H9 (cell line): Measurements from ENCODE around the gene CPO. TPM values are rescaled to one million over a fixed set of nuclear protein-coding genes. Genes with fewer than 3 reads are reported as not detected.

Experiments
- DNase-seq: peaks from one replicate; pipeline ENCODE4 v3.0.0-alpha.2; 2017
- H2AFZ ChIP-seq: one replicate; pipeline ENCODE4 v1.6.1; 2013; ENCODE audit warnings: mild to moderate bottlenecking, low read length, control low read depth, moderate library complexity
- H2AK5ac ChIP-seq: 2 replicates; pipeline ENCODE4 v1.6.1; 2013; ENCODE audit warnings: low read length, control low read depth, mixed read lengths; ENCODE audit not compliant: insufficient read length
- H2BK120ac ChIP-seq: one replicate; pipeline ENCODE4 v1.6.1; 2013; ENCODE audit warnings: low read depth, mild to moderate bottlenecking, low read length, control low read depth, inconsistent platforms; ENCODE audit not compliant: poor library complexity, severe bottlenecking
- H2BK12ac ChIP-seq: 2 replicates; pipeline ENCODE4 v1.6.1; 2013; ENCODE audit warnings: low read length, control low read depth, mixed read lengths, low read depth; ENCODE audit not compliant: insufficient read length
- H2BK15ac ChIP-seq: 2 replicates; pipeline ENCODE4 v1.6.1; 2013; ENCODE audit warnings: low read depth, low read length, control low read depth
- H2BK20ac ChIP-seq: one replicate; pipeline ENCODE4 v1.6.1; 2013; ENCODE audit warnings: low read depth, mild to moderate bottlenecking, low read length, control low read depth, inconsistent platforms; ENCODE audit not compliant: poor library complexity, severe bottlenecking
- H2BK5ac ChIP-seq: 2 replicates; pipeline ENCODE4 v1.6.1; 2013; ENCODE audit warnings: low read length, control low read depth, mixed read lengths; ENCODE audit not compliant: insufficient read length
- H3K14ac ChIP-seq: 2 replicates; pipeline ENCODE4 v1.6.1; 2013; ENCODE audit warnings: low read length, control low read depth; ENCODE audit not compliant: insufficient read depth
- H3K18ac ChIP-seq: 2 replicates; pipeline ENCODE4 v1.6.1; 2013; ENCODE audit warnings: low read depth, mild to moderate bottlenecking, mixed read lengths, low read length, control low read depth; ENCODE audit not compliant: insufficient read length
- H3K23ac ChIP-seq: 2 replicates; pipeline ENCODE4 v1.6.1; 2013; ENCODE audit warnings: low read length, control low read depth, mixed read lengths, low read depth; ENCODE audit not compliant: insufficient read length
- H3K23me2 ChIP-seq: 2 replicates; pipeline ENCODE4 v1.6.1; 2013; ENCODE audit warnings: low read depth, mild to moderate bottlenecking, mixed read lengths, low read length, control low read depth; ENCODE audit not compliant: insufficient read length, poor library complexity, severe bottlenecking
- H3K27ac ChIP-seq: 2 replicates; pipeline ENCODE4 v1.5.1; 2013; ENCODE audit warnings: low read length, control low read depth, mixed read lengths, low read depth; ENCODE audit not compliant: insufficient read length
- H3K27me3 ChIP-seq: 2 replicates; pipeline ENCODE4 v1.6.1; 2013; ENCODE audit warnings: low read length, control low read depth, inconsistent platforms; ENCODE audit not compliant: insufficient read depth
- H3K4ac ChIP-seq: 2 replicates; pipeline ENCODE4 v1.6.1; 2013; ENCODE audit warnings: low read depth, mild to moderate bottlenecking, control low read depth, inconsistent platforms, low read length, moderate library complexity
- H3K4me1 ChIP-seq: 2 replicates; pipeline ENCODE4 v1.6.1; 2013; ENCODE audit warnings: low read length, control low read depth, inconsistent platforms; ENCODE audit not compliant: insufficient read depth
- H3K4me2 ChIP-seq: 2 replicates; pipeline ENCODE4 v1.6.1; 2013; ENCODE audit warnings: low read length, control low read depth, mixed read lengths; ENCODE audit not compliant: insufficient read length, insufficient read depth
- H3K56ac ChIP-seq: 2 replicates; pipeline ENCODE4 v1.6.1; 2013; ENCODE audit warnings: low read depth, mild to moderate bottlenecking, mixed read lengths, low read length, control low read depth; ENCODE audit not compliant: insufficient read length
- H3K79me1 ChIP-seq: 2 replicates; pipeline ENCODE4 v1.6.1; 2013; ENCODE audit warnings: low read depth, mild to moderate bottlenecking, moderate library complexity, low read length, control low read depth, inconsistent platforms; ENCODE audit not compliant: insufficient read depth, poor library complexity, severe bottlenecking
- H3K79me2 ChIP-seq: 2 replicates; pipeline ENCODE4 v1.6.1; 2013; ENCODE audit warnings: low read length, control low read depth, inconsistent platforms; ENCODE audit not compliant: insufficient read depth
- H3K9ac ChIP-seq: 2 replicates; pipeline ENCODE4 v1.6.1; 2013; ENCODE audit warnings: low read length, control low read depth, mixed read lengths; ENCODE audit not compliant: insufficient read length; ENCODE audit errors: extremely low read depth
- H3K9me3 ChIP-seq: one replicate; pipeline ENCODE4 v1.6.1; 2013; ENCODE audit warnings: low read depth, low read length, inconsistent platforms; ENCODE audit not compliant: control insufficient read depth
- H3T11ph ChIP-seq: one replicate; pipeline ENCODE4 v1.6.1; 2013; ENCODE audit warnings: mild to moderate bottlenecking, low read length, control low read depth, inconsistent platforms
- H4K20me1 ChIP-seq: one replicate; pipeline ENCODE4 v1.6.1; 2013; ENCODE audit not compliant: control insufficient read depth, insufficient read length, insufficient read depth
- H4K5ac ChIP-seq: 2 replicates; pipeline ENCODE4 v1.6.1; 2013; ENCODE audit warnings: low read depth, mild to moderate bottlenecking, mixed read lengths, low read length, control low read depth; ENCODE audit not compliant: insufficient read length
- H4K8ac ChIP-seq: replicated peaks from 2 replicates; pipeline ENCODE4 v1.6.1; 2013; ENCODE audit warnings: low read length, control low read depth, mixed read lengths, low read depth; ENCODE audit not compliant: insufficient read length
- H4K91ac ChIP-seq: 2 replicates; pipeline ENCODE4 v1.6.1; 2013; ENCODE audit warnings: low read depth, mild to moderate bottlenecking, moderate library complexity, mixed read lengths, low read length, control low read depth; ENCODE audit not compliant: insufficient read length
- H3K27ac Mint-ChIP-seq, 3 experiments: 2 replicates in 2 of 3; 3 replicates in 1 of 3; pipeline ENCODE4 v1.8.0; 2020 to 2021; ENCODE audit warnings: mixed read lengths in 3 of 3, mild to moderate bottlenecking in 1 of 3, moderate library complexity in 1 of 3
- H3K27me3 Mint-ChIP-seq: 2 replicates; pipeline ENCODE4 v1.8.0; 2021; ENCODE audit warnings: low read depth, mild to moderate bottlenecking, moderate library complexity, mixed read lengths
- H3K36me3 Mint-ChIP-seq, 3 experiments: 2 replicates in 2 of 3; 3 replicates in 1 of 3; pipeline ENCODE4 v1.8.0; 2020 to 2021; ENCODE audit warnings: low read depth in 3 of 3, mixed read lengths in 3 of 3; ENCODE audit not compliant: insufficient read depth in 1 of 3
- H3K4me1 Mint-ChIP-seq, 2 experiments: 2 replicates each; pipeline ENCODE4 v1.8.0; 2020; ENCODE audit warnings: mixed read lengths in 2 of 2
- H3K4me3 Mint-ChIP-seq, 2 experiments: 2 replicates in 1 of 2; 3 replicates in 1 of 2; pipeline ENCODE4 v1.8.0; 2020 to 2021; ENCODE audit warnings: mild to moderate bottlenecking in 2 of 2, mixed read lengths in 2 of 2, moderate library complexity in 1 of 2
- H3K9me3 Mint-ChIP-seq, 2 experiments: 2 replicates in 1 of 2; 3 replicates in 1 of 2; pipeline ENCODE4 v1.8.0; 2020; ENCODE audit warnings: mild to moderate bottlenecking in 2 of 2, mixed read lengths in 2 of 2, moderate library complexity in 1 of 2
- CTCF ChIP-seq: fragments of 200-600 bp; sonication (generic); conservative IDR thresholded peaks from 3 replicates; pipeline ENCODE4 v1.8.0; 2021; ENCODE audit warnings: antibody characterized with exemption, mild to moderate bottlenecking
- total RNA-seq: library from RNA; stranded (reverse); gene quantifications from 2 replicates; pipeline ENCODE4 v1.2.1, GENCODE V29; 2021

CPO gene
- total RNA-seq, 1 experiment from 2014 or later: 0.68 TPM

- H3T11ph ChIP-seq: no peak overlapping the region
- peaks cover 11 to 22% (median 20%) of the 10 kb centered on the region in 3 experiments for H3K36me3 Mint-ChIP-seq
Measured at GRCh38 chr2:206955253-206955652, 15.9 kb downstream of the CPO start.

More at GRCh38 chr2:206955253-206955652, 15.9 kb downstream of the CPO start:
- DNase-seq: no peak
- Histone ChIP-seq H2AK5ac (no peak overlapping the region), H4K91ac (no peak overlapping the region), H2BK20ac (no peak overlapping the region), H3K79me2 (no peaks in the 10 kb centered on the region), H3K18ac (no peak overlapping the region), H3K27me3 (no peaks in the 10 kb centered on the region), H4K20me1 (no peaks in the 10 kb centered on the region), H2BK120ac (no peak overlapping the region), H3K4me1 (no peaks in the 10 kb centered on the region), H3K4me2 (no peak overlapping the region), H2BK15ac (no peak overlapping the region), H3K23ac (no peak overlapping the region), H3K27ac (no peak overlapping the region), H3K4ac (no peak overlapping the region), H4K5ac (no peak overlapping the region), H3K79me1 (no peaks in the 10 kb centered on the region), H3K9ac (no peak overlapping the region), H2BK12ac (no peak overlapping the region), H4K8ac (no peak overlapping the region), H3K14ac (no peak overlapping the region), H3K9me3 (no peaks in the 10 kb centered on the region), H2BK5ac (no peak overlapping the region), H3K56ac (no peak overlapping the region), H3K23me2 (no peaks in the 10 kb centered on the region), H2AFZ (no peak overlapping the region)
- Mint-ChIP-seq H3K4me3 (no peak overlapping the region), H3K9me3 (peaks cover 23 to 24% of the 10 kb centered on the region in 2 experiments), H3K27me3 (peaks cover 2% of the 10 kb centered on the region; the same call in 1 of the 2 replicates), H3K27ac (no peak overlapping the region), H3K4me1 (no peaks in the 10 kb centered on the region)
- TF ChIP-seq CTCF: no peak
